Activated T-helper 1 cell treated with Interleukin-2 at 50 U/mL for 16 hours (primary cell): ENCODE measurements around the gene RNF220.
"Not testable (repeated sequence)": the region's sequence is repeated elsewhere in the genome, so short reads cannot be mapped to it uniquely, and the experiment has no call there.

ENCODE experiments used
- DNase-seq: peaks from one replicate; pipeline ENCODE4 v3.0.0-alpha.2; 2020; ENCODE audit warnings: low read depth

RNF220 gene

GRCh38 chr1:44654621-44655187 is 249.6 kb downstream of the RNF220 start:
- DNase-seq = no peak

- no peak for DNase-seq
Measured at GRCh38 chr1:44655609-44656008, 250.6 kb downstream of the RNF220 start.

DNA sequence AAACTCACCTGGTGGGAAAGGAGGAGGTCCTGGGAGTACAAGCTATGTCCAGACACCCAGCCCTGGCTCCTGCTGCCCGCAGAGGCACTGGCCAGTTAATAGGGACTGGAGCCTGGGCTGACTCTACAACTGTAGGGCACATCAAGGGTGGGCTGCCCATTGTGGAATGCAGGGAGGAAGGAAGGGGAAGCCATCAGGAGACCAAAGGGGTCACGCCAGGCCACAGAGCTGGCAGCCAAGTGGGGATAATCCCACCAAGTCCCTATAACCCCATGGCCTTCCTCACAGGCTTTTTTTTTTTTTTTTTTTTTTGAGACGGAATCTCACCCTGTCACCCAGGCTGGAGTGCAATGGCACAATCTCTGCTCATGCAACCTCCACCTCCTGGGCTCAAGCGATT is 254.5 kb downstream of the RNF220 start:
- DNase-seq = no peak

DNA sequence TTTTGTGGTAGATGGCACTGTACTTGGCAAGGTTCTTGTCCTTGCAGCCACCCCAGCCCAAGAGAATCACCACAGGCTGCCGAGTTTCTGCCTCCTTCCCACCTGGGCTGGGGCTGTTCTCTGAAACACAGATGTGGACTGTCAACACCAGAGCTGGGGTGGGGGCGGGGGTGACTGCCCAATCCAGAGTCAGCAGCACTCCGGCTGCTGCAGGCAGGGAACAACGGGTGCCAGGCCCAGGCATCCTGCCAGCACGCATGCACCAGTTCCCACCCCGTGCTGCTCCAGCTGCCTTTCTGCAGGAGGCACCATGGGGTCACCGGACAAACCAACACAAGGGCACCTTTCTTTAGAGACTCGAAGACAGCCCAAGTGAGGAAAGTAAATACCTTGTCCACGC is 255.1 kb downstream of the RNF220 start:
- no peak for DNase-seq

- no peak for DNase-seq
Measured at GRCh38 chr1:44661781-44662682, 257.0 kb downstream of the RNF220 start.

- no peak for DNase-seq
Measured at GRCh38 chr1:44662683-44663030, 257.6 kb downstream of the RNF220 start.

DNA sequence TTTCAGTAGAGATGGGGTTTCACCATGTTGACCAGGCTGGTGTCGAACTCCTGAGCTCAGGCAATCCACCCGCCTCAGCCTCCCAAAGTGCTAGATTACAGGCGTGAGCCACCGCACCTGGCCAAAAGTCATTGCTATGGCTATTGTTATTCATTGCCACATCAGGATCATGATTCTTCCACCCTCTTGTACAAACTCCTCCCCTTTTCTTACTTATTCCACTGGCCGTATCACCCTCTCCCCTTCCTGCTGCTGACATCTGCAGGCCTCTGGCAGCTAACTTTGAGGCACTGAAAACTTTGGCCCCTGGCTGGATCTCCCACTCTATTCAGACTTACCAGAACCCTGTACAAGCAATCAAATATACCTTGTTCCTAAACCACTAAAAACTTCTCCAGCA is 258.4 kb downstream of the RNF220 start:
- DNase-seq = no peak

GRCh38 chr1:44664730-44665370 is 259.8 kb downstream of the RNF220 start:
- no peak for DNase-seq

- DNase-seq = not testable (repeated sequence)
Measured at GRCh38 chr1:44666719-44667118, 261.7 kb downstream of the RNF220 start.

- no peak for DNase-seq
Measured at GRCh38 chr1:44670751-44671640, 265.9 kb downstream of the RNF220 start.

DNA sequence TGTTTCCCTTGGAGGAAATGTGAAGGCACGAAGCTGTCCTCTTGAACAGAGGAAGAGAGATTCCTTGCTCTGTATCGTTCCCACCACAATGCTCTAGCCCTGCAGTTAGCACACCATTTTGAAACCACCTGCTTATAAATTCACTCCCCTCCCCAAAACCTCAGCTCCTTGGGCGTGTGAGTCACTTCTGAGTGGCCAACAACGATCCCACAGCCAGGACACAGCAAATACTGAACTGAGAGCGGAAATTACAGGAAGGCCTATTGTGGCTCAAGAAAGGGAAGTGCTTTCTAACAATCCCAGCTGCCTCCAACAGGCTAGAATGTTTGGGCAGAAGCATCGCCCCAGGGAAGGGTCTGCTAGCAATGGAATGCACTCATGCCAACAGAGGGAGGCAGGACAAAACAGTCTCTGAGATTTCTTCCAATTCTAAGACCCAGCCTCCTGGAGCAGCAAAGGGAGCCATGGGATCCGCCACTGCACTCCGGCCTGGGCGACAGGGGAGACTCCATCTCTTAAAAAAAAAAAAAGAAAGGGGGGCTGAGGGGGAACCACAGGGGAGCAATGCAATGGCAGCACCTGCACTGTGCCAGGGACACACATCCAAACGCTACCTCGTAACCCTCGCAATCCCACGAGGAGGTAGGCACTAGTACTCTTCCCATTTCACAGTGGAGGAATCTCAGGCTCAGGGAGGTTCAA is 267.4 kb downstream of the RNF220 start:
- DNase-seq = no peak

DNA sequence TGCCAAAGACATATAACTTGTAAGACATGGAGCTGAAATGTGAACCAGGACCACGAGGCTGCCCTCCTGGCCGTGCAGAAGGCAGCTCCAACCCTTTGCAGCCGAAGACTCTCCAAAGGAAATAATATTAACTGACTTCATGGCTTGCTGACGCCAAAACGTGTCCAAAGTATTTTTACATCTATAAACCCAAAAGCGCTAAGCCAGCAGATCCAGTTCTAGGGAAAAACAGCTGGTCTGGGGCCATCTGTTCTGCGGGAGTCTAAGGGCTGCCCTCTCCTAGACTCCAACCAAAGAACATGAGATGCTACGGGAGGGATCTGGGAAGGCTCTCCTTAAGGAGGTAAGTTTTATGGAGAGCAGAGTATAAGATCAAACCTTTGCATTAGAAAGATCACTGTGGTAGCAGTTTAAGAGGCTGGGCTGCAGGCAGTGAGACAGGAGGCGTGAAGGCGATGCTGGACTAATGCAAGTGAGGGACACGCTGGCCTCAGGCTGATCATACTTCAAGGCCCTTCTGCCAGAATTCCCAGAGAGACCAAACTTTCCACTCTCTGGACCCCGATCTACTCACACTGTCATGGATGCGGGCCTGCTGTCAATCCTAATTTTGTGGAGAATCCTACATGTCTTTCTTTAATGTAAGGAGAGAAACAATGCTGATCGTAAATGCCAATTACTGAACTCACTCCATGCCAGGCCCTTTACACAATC is 268.1 kb downstream of the RNF220 start:
- DNase-seq = no peak

- no peak for DNase-seq
Measured at GRCh38 chr1:44673675-44674112, 268.6 kb downstream of the RNF220 start.

- peak; percentile 92 for DNase-seq
Measured at GRCh38 chr1:44674113-44675000, 269.3 kb downstream of the RNF220 start, which contains the start of the genes ARMH1 and TMEM53. Gene ARMH1, plus strand, starts transcription at chr1:44674714. Its CDS starts 14,984 bp downstream, at chr1:44689698. Gene TMEM53, minus strand, starts transcription at chr1:44674481. Its CDS starts 90 bp downstream, at chr1:44674391.

DNA sequence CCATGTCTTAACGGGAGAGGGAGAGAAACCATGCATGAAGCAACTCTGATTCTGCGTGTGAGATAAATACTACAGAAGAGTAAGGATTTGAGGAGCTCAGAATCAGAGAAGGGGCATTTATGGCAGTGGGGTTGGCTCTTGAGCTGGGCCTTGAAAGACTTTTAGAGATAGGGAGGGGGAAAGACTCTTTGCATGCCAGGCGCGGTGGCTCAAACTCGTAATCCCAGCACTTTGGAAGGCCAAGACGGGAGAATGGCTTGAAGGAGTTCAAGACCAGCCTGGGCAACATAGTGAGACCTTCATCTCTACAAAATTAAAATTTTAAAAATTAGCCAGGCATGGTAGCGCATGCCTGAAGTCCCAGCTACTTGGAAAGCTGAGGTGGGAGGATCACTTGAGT is 270.1 kb downstream of the RNF220 start:
- no peak for DNase-seq

DNA sequence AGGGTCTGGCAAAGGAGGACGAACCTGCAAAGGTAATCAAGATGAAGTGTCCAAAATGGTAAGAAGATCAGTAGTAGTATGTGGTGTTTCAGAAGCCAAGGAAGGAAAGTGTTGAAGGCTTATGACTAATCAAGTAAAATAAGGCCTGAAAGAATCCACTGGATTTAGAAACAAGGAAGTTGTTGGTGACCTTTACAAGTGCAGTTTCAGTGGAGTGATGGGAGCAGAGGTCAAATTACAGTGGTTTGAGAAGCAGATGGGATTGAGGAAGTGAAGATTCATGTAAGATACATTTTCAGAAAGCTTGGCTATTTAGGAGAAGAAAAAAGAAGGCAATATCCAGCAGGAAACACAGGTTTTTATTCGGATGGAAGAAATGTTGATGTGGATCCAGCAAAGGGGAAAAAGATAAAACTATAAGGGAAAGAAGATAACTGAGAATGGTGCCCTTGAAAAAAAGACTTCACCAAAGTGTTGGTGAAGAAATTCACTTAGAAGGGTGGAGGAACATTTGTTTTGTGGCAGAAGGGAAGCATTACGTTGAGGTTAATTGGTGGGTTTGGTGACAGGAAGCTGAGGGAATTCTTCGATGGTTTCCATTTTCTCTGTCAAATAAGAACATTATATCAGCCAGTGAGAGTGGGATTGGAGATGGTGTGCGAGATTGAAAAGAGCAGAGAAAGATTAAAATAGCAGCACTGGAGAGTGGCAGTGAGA is 271.6 kb downstream of the RNF220 start:
- DNase-seq = no peak

GRCh38 chr1:44677201-44677766 is 272.2 kb downstream of the RNF220 start:
- DNase-seq = no peak

DNA sequence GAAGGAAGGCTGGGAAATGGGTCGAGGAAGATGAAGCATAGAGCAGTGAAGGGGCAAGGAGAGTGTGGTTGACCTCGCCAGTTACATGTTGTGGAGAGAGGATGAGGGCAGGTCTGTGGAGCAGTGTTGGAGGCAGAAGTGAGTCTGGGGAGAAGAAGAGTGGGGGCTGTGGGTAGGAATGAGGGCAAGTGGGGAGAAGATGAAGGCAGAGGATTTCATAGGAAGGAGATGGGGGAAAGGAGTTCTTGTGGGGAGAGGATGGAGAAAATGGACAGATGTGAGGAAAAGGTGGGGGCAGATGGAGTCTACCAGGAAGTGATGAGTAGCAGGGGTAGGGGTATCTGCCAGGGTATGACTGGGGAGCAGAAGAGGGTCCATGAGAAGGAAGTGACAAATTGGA is 273.1 kb downstream of the RNF220 start:
- no peak for DNase-seq

- DNase-seq = no peak
Measured at GRCh38 chr1:44678626-44679025, 273.6 kb downstream of the RNF220 start.
